ENCODE measurements around the gene CGN. TPM values are rescaled to one million over a fixed set of nuclear protein-coding genes. Genes with fewer than 3 reads are reported as not detected.
A peak's percentile ranks its signal among the peaks of the same experiment; 100 is the strongest.

CGN gene
- total and polyA plus RNA-seq, 2 of the 13 experiments (the other 11 are each of a cell fraction or from before 2014, with no cell fraction given), result 0.75 to 0.81 TPM

DNA sequence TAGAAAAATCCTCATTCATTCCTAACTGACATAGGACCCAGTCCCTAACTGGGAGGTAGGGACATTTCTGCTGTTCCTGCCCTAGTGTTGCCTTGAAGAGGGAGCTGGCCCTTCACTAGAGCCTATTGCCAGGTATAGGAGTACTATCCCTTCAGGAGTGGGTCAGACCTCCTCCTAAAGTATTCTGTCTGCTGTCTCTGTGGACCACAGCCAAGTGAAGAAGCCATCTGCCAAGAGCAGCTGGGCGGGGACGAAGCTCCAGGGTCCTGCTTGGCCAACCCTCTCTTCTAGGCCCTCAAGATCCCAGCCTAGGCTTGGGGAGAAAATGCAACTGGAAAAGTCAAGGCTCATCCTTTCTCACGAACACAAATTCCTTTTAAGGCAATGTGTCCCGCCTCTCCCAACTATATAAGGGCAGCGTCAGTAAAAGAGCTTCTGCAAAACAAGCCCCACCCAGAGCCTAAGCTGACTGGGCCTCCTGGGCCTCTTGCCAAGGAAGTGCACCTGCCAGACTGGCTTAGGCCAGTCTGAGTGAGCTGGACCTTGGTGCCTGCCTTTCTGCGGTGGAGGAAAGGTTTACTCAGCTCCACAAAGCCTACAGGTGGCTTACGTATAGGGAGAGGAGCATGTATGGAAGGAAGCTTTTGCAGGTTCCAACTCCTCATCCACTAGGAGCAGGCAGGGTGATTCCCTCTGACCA lies 28.3 kb downstream of the CGN start (continued):
- TF ChIP-seq, protein P1, sequence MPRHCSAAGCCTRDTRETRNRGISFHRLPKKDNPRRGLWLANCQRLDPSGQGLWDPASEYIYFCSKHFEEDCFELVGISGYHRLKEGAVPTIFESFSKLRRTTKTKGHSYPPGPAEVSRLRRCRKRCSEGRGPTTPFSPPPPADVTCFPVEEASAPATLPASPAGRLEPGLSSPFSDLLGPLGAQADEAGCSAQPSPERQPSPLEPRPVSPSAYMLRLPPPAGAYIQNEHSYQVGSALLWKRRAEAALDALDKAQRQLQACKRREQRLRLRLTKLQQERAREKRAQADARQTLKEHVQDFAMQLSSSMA (CRISPR knock-in tag; IDR thresholded peaks at IDR 0.05), result no peak; the same call in 1 of the 2 replicates
- TF ChIP-seq ZNF414 (CRISPR knock-in tag; IDR thresholded peaks at IDR 0.05) (peak; percentile 33; the same call in 1 of the 2 replicates), ZIK1 (CRISPR knock-in tag; IDR thresholded peaks at IDR 0.05; ENCODE audit: borderline replicate concordance, low read depth) (no peak), DDIT3 (CRISPR knock-in tag; IDR thresholded peaks at IDR 0.05) (no peak), SOX5 (CRISPR knock-in tag; IDR thresholded peaks at IDR 0.05; ENCODE audit: borderline replicate concordance) (0 out of 2 replicates have a peak, but pooled peaks have one; percentile 2), CBX5 (CRISPR knock-in tag; IDR thresholded peaks at IDR 0.05; ENCODE audit: borderline replicate concordance) (0 out of 2 replicates have a peak, but pooled peaks have one; percentile 12), KLF16 (CRISPR knock-in tag; IDR thresholded peaks at IDR 0.05) (0 out of 4 replicates have a peak, but pooled peaks of 1 of the 2 experiments have one; percentile 10), ZNF567 (CRISPR knock-in tag; IDR thresholded peaks at IDR 0.05; ENCODE audit: borderline replicate concordance) (no peak), ZNF543 (CRISPR knock-in tag; IDR thresholded peaks at IDR 0.05) (0 out of 2 replicates have a peak, but pooled peaks have one; percentile 29), ZNF232 (CRISPR knock-in tag; IDR thresholded peaks at IDR 0.05; ENCODE audit: borderline replicate concordance) (0 out of 2 replicates have a peak, but pooled peaks have one; percentile 50), CSRNP1 (CRISPR knock-in tag; IDR thresholded peaks at IDR 0.05) (no peak), PCBP2 (optimal IDR thresholded peaks at IDR 0.05; ENCODE audit: low read depth, low read length, poor library complexity, severe bottlenecking) (no peak), RFX5 (IDR thresholded peaks at IDR 0.05; ENCODE audit: low read depth, low read length) (no peak), ZNF530 (CRISPR knock-in tag; IDR thresholded peaks at IDR 0.05; ENCODE audit: low read depth) (no peak), ZNF350 (CRISPR knock-in tag; IDR thresholded peaks at IDR 0.05; ENCODE audit: borderline replicate concordance, low read depth) (peak; percentile 51), MAX (IDR thresholded peaks at IDR 0.05) (no peak), MAFK (conservative IDR thresholded peaks at IDR 0.05 in 1 of 2, IDR thresholded peaks at IDR 0.05 in 1 of 2; ENCODE audit: low read length in 2 of 2) (peak in 1 of 2 experiments; percentile 28; a peak in 1 of 4 replicates)
- TF ChIP-seq, protein P2, sequence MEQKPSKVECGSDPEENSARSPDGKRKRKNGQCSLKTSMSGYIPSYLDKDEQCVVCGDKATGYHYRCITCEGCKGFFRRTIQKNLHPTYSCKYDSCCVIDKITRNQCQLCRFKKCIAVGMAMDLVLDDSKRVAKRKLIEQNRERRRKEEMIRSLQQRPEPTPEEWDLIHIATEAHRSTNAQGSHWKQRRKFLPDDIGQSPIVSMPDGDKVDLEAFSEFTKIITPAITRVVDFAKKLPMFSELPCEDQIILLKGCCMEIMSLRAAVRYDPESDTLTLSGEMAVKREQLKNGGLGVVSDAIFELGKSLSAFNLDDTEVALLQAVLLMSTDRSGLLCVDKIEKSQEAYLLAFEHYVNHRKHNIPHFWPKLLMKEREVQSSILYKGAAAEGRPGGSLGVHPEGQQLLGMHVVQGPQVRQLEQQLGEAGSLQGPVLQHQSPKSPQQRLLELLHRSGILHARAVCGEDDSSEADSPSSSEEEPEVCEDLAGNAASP (CRISPR knock-in tag; IDR thresholded peaks at IDR 0.05; ENCODE audit: borderline replicate concordance), result no peak
- TF ChIP-seq, protein P3, sequence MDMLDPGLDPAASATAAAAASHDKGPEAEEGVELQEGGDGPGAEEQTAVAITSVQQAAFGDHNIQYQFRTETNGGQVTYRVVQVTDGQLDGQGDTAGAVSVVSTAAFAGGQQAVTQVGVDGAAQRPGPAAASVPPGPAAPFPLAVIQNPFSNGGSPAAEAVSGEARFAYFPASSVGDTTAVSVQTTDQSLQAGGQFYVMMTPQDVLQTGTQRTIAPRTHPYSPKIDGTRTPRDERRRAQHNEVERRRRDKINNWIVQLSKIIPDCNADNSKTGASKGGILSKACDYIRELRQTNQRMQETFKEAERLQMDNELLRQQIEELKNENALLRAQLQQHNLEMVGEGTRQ (IDR thresholded peaks at IDR 0.05; ENCODE audit: low read depth, low read length), result no peak
- TF ChIP-seq, protein P3 (CRISPR knock-in tag; IDR thresholded peaks at IDR 0.05; ENCODE audit: borderline replicate concordance), result peak; percentile 84; the same call in 1 of the 2 replicates
